Pancreas (tissue), 10 donors: ENCODE data around the gene ZNF563. TPM values are rescaled to one million over a fixed set of nuclear protein-coding genes. Genes with fewer than 3 reads are reported as not detected.

Experiments
- ATAC-seq, 4 donors: fragments of 200-7000 bp; cut with Tn5 transposase; one replicate each; pipeline versions ENCODE4 v1.8.0 to v1.9.1; 2020; ENCODE audit warnings: mild to moderate bottlenecking in 4 of 4, moderate library complexity in 4 of 4
- DNase-seq, 6 donors: peaks; one replicate each; pipeline ENCODE4 v3.0.0-alpha.2; 2020
- FAIRE-seq: peaks from 2 replicates; lab custom pipeline; 2012; peaks lifted over from hg19 to GRCh38; lab: Jason Lieb, UNC
- H3K27ac ChIP-seq, 4 donors: fragments of 200-600 bp; sonication (generic); 1 replicate in 3 of 4; 2 replicates in 1 of 4; pipeline versions ENCODE4 v1.5.0 to v1.8.0; 2020
- H3K27me3 ChIP-seq, 4 donors: fragments of 200-600 bp; one replicate each; pipeline ENCODE4 v1.8.0; 2021
- H3K36me3 ChIP-seq, 3 donors: fragments of 200-600 bp; sonication (generic) in 1 of 3; one replicate each; pipeline versions ENCODE4 v1.5.0 to v1.8.0; 2020 to 2021
- H3K4me1 ChIP-seq, 3 donors: fragments of 200-600 bp; one replicate each; pipeline ENCODE4 v1.8.0; 2021
- H3K4me3 ChIP-seq, 4 donors: fragments of 200-600 bp; sonication (generic) in 2 of 4; one replicate each; pipeline versions ENCODE4 v1.5.0 to v1.8.0; 2020 to 2021
- H3K9me3 ChIP-seq, 4 donors: fragments of 200-600 bp; one replicate each; pipeline ENCODE4 v1.8.0; 2021
- CTCF ChIP-seq, 4 donors: fragments of 200-600 bp; sonication (generic) in 3 of 4; IDR thresholded peaks; one replicate each; pipeline versions ENCODE4 v1.5.0 to v1.8.0; 2021; ENCODE audit warnings: antibody characterized with exemption in 4 of 4
- WGBS, 2 donors: extraction: QIAGEN DNeasy Blood & Tissue Kit; methylation state at CpG; one replicate each; pipeline ENCODE4 v1.1.7; 2013; 5-methylcytosine and 5-hydroxymethylcytosine counted together
- intact Hi-C, 3 donors: fragments of 100-400 bp; cut with DNase I; formaldehyde crosslinking; loops; one replicate each; pipeline versions ENCODE4 v1.11.1 to v1.14.2; 2022
- polyA plus RNA-seq, 2 donors: library from polyadenylated mRNA; stranded (reverse); fragments of 200-250 nt; gene quantifications; one replicate each; pipeline ENCODE4 v1.2.3, GENCODE V29; 2013
- total RNA-seq, 6 donors: library from RNA; stranded (reverse); fragmentation: NEBNext Ultra II Directional in 4 of 6; extraction: Animal tissue kit (Norgen Biotek cat#: 25700) in 4 of 6; gene quantifications; one replicate each; pipeline versions ENCODE4 v1.2.1 to v1.2.4, GENCODE V29; 2021 to 2023
- donor health status: healthy with polysubstance abuse.
- donor health status: DM: no; HTN: no; CAD: no; lungs with moderate emphysema.
- donor health status: DM: no; HTN: no; CAD: no.
- donor health status: control.
- donor health status: control.
- donor health status: Bipolar disorder and iron deficiency.
- donor health status: DM: yes; HTN: yes; CAD: no.
- donor health status: DM: no; HTN: no; CAD: no.
- donor health status: DM: no; HTN: no; CAD: no.
- donor health status: DM: yes; HTN: yes; CAD: no.

Gene ZNF563
- total and polyA plus RNA-seq, 8 donors: 1.0 to 2.9 (median 1.8) TPM

DNA sequence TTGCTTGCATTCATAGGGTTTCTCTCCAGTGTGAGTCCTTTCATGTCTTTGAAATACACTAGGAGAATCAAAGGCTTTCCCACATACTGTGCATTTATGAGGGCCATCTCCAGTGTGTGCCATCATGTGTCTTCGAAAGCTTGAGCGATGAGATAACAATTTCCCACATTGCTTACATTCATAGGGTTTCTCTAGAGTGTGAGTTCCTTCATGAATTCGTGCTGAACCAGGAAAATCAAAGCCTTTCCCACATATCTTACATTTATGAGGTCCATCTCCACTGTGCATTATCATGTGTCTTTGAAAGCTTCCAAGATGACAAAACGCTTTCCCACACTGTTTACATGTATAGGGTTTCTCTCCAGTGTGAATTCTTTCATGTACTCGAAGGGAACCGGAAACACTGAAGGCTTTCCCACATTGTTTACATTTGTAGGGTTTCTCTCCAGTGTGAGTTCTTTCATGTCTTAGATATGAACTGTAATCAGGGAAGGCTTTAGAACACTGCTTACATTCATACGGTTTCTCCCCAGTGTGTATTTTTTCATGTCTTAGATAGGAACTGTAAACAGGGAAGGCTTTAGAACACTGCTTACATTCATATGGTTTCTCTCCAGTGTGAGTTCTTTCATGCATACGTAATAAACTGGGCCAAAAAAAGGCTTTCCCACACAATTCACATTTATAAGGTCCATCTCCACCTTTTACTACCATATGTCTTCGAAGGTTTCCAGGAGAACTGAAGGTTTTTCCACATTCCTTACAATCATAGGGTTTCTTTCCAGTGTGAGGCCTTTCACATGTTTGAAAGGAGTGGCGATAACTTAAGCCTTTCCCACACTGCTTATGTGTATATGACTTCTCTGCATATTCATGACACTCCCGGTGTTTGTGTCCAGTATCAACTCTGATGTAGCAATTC is 60.2 kb downstream of the ZNF563 start:
- no peak for TF ChIP-seq CTCF (IDR thresholded peaks at IDR 0.05)
- no peaks in the 10 kb centered on the region for H3K4me1 ChIP-seq
- H3K36me3 ChIP-seq: peaks cover 6 to 43% (median 25%) of the 10 kb centered on the region in 3 donors
- ATAC-seq: no peak
- no peak for DNase-seq
- H3K27me3 ChIP-seq: no peaks in the 10 kb centered on the region
- H3K4me3 ChIP-seq: no peak overlapping the region
- FAIRE-seq: no peak
- no peak overlapping the region for H3K27ac ChIP-seq
- H3K9me3 ChIP-seq: peaks cover 0 to 10% (median 4%) of the 10 kb centered on the region in 4 donors
- intact Hi-C loops: no loop called here
- 96 to 98% methylated on average over 11 of the region's 11 CpGs for WGBS, 2 donors

DNA sequence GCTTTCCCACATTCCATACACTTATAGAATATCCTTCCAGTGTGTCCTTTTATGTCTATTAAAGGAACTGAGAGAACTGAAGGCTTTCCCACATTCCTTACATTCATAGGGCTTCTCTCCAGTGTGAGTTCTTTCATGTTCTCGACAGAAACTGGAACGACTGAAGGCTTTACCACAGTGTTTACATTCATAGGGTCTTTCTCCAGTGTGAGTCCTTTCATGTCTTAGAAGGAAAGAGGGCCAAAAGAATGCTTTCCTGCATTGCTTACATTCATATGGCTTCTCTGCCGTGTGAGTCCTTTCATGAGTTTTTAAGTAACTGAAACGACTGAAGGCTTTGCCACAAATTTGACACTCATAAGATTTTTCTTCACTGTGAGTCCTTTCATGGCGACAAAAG is 61.0 kb downstream of the ZNF563 start:
- H3K9me3 ChIP-seq: peaks cover 0 to 10% (median 4%) of the 10 kb centered on the region in 4 donors
- peaks cover 6 to 43% (median 25%) of the 10 kb centered on the region in 3 donors for H3K36me3 ChIP-seq
- 97% methylated on average over 5 of the region's 5 CpGs for WGBS, 2 donors
- H3K4me3 ChIP-seq: no peak overlapping the region
- no peak for TF ChIP-seq CTCF (IDR thresholded peaks at IDR 0.05)
- H3K27me3 ChIP-seq: no peaks in the 10 kb centered on the region
- H3K4me1 ChIP-seq: no peaks in the 10 kb centered on the region
- DNase-seq (no peak), FAIRE-seq (no peak), ATAC-seq (no peak)
- intact Hi-C loops: no loop called here
- no peak overlapping the region for H3K27ac ChIP-seq

- WGBS, 2 donors: 94 to 98% methylated on average over 2 of the region's 2 CpGs
- Histone ChIP-seq H3K27me3 (no peaks in the 10 kb centered on the region), H3K4me3 (no peak overlapping the region), H3K36me3 (peaks cover 6 to 43% (median 25%) of the 10 kb centered on the region in 3 donors), H3K4me1 (no peaks in the 10 kb centered on the region), H3K9me3 (peaks cover 0 to 10% (median 4%) of the 10 kb centered on the region in 4 donors), H3K27ac (no peak overlapping the region)
- ATAC-seq (no peak), FAIRE-seq (no peak), DNase-seq (no peak)
- intact Hi-C loops: no loop called here
- TF ChIP-seq CTCF (IDR thresholded peaks at IDR 0.05): no peak
Observed at GRCh38 chr19:12270854-12271253, 62.6 kb downstream of the ZNF563 start.

Other genes with a start within 250 kb of the ZNF563 start
- gene ZNF20, start 193.3 kb downstream of the ZNF563 start, total RNA-seq: 1 to 10 TPM in 3 of 6 donors, under 1 TPM in 3; 0.63 to 3.3 (median 1.4) TPM
- gene ZNF20, start 193.3 kb downstream of the ZNF563 start, polyA plus RNA-seq: 1 to 10 TPM; 2.2 to 2.8 TPM
- 1 to 10 TPM; 1.9 to 4.3 (median 2.7) TPM for gene ZNF625, start 176.9 kb downstream of the ZNF563 start, total RNA-seq
- gene ZNF625, start 176.9 kb downstream of the ZNF563 start, polyA plus RNA-seq: 1 to 10 TPM; 1.3 to 1.4 TPM
- gene ZNF136, start 170.5 kb downstream of the ZNF563 start, total RNA-seq: 1 to 10 TPM; 2.1 to 5.8 (median 4.9) TPM
- 1 to 10 TPM; 2.0 to 4.5 TPM for gene ZNF136, start 170.5 kb downstream of the ZNF563 start, polyA plus RNA-seq
- 10 to 100 TPM in 1 of 6 donors, 1 to 10 TPM in 5; 5.7 to 10.2 (median 7.9) TPM for gene ZNF44, start 38.8 kb downstream of the ZNF563 start, total RNA-seq
- gene ZNF44, start 38.8 kb downstream of the ZNF563 start, polyA plus RNA-seq: 10 to 100 TPM in 1 of 2 donors, 1 to 10 TPM in 1; 8.1 to 14.2 TPM
- gene ZNF442, start 32.0 kb upstream of the ZNF563 start, total RNA-seq: 1 to 10 TPM; 1.1 to 3.6 (median 2.2) TPM
- gene ZNF442, start 32.0 kb upstream of the ZNF563 start, polyA plus RNA-seq: under 1 TPM; 0.57 to 0.82 TPM
- 1 to 10 TPM; 1.5 to 4.4 (median 1.9) TPM for gene ZNF799, start 67.6 kb upstream of the ZNF563 start, total RNA-seq
- 1 to 10 TPM; 4.1 to 5.5 TPM for gene ZNF799, start 67.6 kb upstream of the ZNF563 start, polyA plus RNA-seq
- 1 to 10 TPM; 1.2 to 3.8 (median 2.0) TPM for gene ZNF443, start 107.4 kb upstream of the ZNF563 start, total RNA-seq
- 1 to 10 TPM; 2.4 to 3.8 TPM for gene ZNF443, start 107.4 kb upstream of the ZNF563 start, polyA plus RNA-seq
- 1 to 10 TPM in 4 of 6 donors, under 1 TPM in 2; 0.56 to 2.5 (median 1.9) TPM for gene ZNF709, start 151.2 kb upstream of the ZNF563 start, total RNA-seq
- 1 to 10 TPM in 1 of 2 donors, under 1 TPM in 1; 0.87 to 1.5 TPM for gene ZNF709, start 151.2 kb upstream of the ZNF563 start, polyA plus RNA-seq
- gene ZNF564, start 217.8 kb upstream of the ZNF563 start, total RNA-seq: 10 to 100 TPM in 1 of 6 donors, 1 to 10 TPM in 5; 5.0 to 10.4 (median 6.2) TPM
- 1 to 10 TPM; 4.2 to 5.2 TPM for gene ZNF564, start 217.8 kb upstream of the ZNF563 start, polyA plus RNA-seq